Subcutaneous adipose tissue (tissue), 4 donors: ENCODE data around the gene DEAF1. TPM values are rescaled to one million over a fixed set of nuclear protein-coding genes. Genes with fewer than 3 reads are reported as not detected.

Experiments used
- total RNA-seq, 4 donors: library from RNA; depleted of rRNA; stranded (reverse); fragments of >200 nt; gene quantifications; one replicate each; pipeline ENCODE4 v1.1.0, GENCODE V29; 2016
- TF ChIP-seq, protein P1 (sequence below): fragments of 450-650 bp; IDR thresholded peaks from one replicate; pipeline ENCODE4 v1.5.1; 2016; ENCODE audit warnings: low read depth, mild to moderate bottlenecking, control low read depth, antibody characterized with exemption, moderate library complexity

DEAF1 gene
- total RNA-seq, 4 donors from 2014 or later = 14.0 to 28.4 (median 18.4) TPM

- TF ChIP-seq, protein P1, sequence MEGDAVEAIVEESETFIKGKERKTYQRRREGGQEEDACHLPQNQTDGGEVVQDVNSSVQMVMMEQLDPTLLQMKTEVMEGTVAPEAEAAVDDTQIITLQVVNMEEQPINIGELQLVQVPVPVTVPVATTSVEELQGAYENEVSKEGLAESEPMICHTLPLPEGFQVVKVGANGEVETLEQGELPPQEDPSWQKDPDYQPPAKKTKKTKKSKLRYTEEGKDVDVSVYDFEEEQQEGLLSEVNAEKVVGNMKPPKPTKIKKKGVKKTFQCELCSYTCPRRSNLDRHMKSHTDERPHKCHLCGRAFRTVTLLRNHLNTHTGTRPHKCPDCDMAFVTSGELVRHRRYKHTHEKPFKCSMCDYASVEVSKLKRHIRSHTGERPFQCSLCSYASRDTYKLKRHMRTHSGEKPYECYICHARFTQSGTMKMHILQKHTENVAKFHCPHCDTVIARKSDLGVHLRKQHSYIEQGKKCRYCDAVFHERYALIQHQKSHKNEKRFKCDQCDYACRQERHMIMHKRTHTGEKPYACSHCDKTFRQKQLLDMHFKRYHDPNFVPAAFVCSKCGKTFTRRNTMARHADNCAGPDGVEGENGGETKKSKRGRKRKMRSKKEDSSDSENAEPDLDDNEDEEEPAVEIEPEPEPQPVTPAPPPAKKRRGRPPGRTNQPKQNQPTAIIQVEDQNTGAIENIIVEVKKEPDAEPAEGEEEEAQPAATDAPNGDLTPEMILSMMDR = no peak
Measured at GRCh38 chr11:680970-681369, 14.1 kb downstream of the DEAF1 start.

DNA sequence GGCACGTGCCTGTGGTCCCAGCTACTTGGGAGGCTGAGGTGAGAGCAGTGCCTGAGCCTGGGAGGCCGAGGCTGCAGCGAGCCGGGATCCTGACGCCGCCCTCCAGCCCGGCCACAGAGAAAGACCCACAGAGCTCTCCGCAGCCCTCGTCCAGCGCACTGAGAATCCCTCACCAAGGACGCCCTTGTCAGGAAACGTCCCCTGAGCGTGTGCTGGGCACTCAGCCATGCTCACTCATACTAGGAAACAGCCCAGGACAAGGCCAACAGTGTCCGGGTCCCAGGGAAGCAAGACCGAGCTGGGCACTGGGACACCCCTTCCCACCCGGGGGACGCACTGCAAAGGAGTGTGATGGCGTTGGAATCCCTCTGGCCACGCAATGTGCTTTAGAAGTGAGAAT, 14.5 kb downstream of the DEAF1 start:
- TF ChIP-seq, protein P1 = no peak

GRCh38 chr11:679271-680207, 15.5 kb downstream of the DEAF1 start:
- TF ChIP-seq, protein P1 = no peak

DNA sequence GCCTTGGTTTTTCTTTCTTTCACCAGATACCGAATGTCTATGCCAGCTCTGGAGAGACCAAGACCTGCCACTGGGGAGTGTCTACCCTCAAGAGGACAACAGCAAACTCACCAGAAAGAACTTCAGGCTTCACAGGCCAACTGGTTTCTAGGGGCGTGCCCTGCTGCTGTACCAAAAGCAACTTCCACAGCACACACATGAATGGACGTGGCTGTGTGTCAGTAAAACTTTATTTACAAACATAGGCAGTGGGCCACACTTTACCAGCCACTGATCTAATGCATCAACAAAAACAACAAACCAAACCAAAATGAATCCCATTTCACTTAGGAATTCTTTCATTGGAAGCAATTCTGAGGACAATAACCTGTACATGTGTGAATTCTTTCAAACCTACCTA, 16.7 kb downstream of the DEAF1 start:
- TF ChIP-seq, protein P1 = no peak

- TF ChIP-seq, protein P1 = no peak
Measured at GRCh38 chr11:674406-674805, 20.6 kb downstream of the DEAF1 start.

- TF ChIP-seq, protein P1 = no peak
Measured at GRCh38 chr11:673866-674265, 21.2 kb downstream of the DEAF1 start.

- TF ChIP-seq, protein P1 = no peak
Measured at GRCh38 chr11:665704-666281, 29.2 kb downstream of the DEAF1 start.
